ENCODE data around the gene CIT.

Gene CIT

GRCh38 chr12:119826661-119827445 is 50.3 kb downstream of the CIT start:
- no peak for DNase-seq (ENCODE audit: low read depth)
- TF ChIP-seq CTCF (IDR thresholded peaks at IDR 0.05; ENCODE audit: insufficient read depth, low read depth, low read length, missing control alignments), result no peak
- H3K4me3 ChIP-seq (ENCODE audit: low read depth, low read length), result no peak overlapping the region

GRCh38 chr12:119825262-119825661 is 51.9 kb downstream of the CIT start:
- no peak for TF ChIP-seq CTCF (IDR thresholded peaks at IDR 0.05; ENCODE audit: insufficient read depth, low read depth, low read length, missing control alignments)
- DNase-seq (ENCODE audit: low read depth), result no peak
- no peak overlapping the region for H3K4me3 ChIP-seq (ENCODE audit: low read depth, low read length)

- no peak for DNase-seq (ENCODE audit: low read depth)
- TF ChIP-seq CTCF (IDR thresholded peaks at IDR 0.05; ENCODE audit: insufficient read depth, low read depth, low read length, missing control alignments), result no peak
- no peak overlapping the region for H3K4me3 ChIP-seq (ENCODE audit: low read depth, low read length)
Measured at GRCh38 chr12:119822046-119822445, 55.1 kb downstream of the CIT start.

GRCh38 chr12:119819322-119819721 is 57.8 kb downstream of the CIT start:
- no peak for DNase-seq (ENCODE audit: low read depth)
- H3K4me3 ChIP-seq (ENCODE audit: low read depth, low read length), result no peak overlapping the region
- no peak for TF ChIP-seq CTCF (IDR thresholded peaks at IDR 0.05; ENCODE audit: insufficient read depth, low read depth, low read length, missing control alignments)

- DNase-seq (ENCODE audit: low read depth), result no peak
- no peak for TF ChIP-seq CTCF (IDR thresholded peaks at IDR 0.05; ENCODE audit: insufficient read depth, low read depth, low read length, missing control alignments)
- H3K4me3 ChIP-seq (ENCODE audit: low read depth, low read length), result no peak overlapping the region
Measured at GRCh38 chr12:119817546-119818343, 59.4 kb downstream of the CIT start.

GRCh38 chr12:119809023-119809422 is 68.1 kb downstream of the CIT start:
- no peak for TF ChIP-seq CTCF (IDR thresholded peaks at IDR 0.05; ENCODE audit: insufficient read depth, low read depth, low read length, missing control alignments)
- peak; percentile 15 for DNase-seq (ENCODE audit: low read depth)
- no peak overlapping the region for H3K4me3 ChIP-seq (ENCODE audit: low read depth, low read length)

All from GM12865 (cell line).